GM12865 (cell line): ENCODE data around the gene SUDS3.

Experiments
- DNase-seq: peaks from one replicate; pipeline ENCODE4 v3.0.0; 2010; ENCODE audit warnings: low read depth
- H3K4me3 ChIP-seq: 2 replicates; pipeline ENCODE4 v1.5.1; 2011; ENCODE audit warnings: mild to moderate bottlenecking, low read depth, low read length, control low read depth
- CTCF ChIP-seq: IDR thresholded peaks from 2 replicates; pipeline ENCODE4 v1.5.1; 2011; ENCODE audit warnings: low read length, control low read depth, low read depth, inconsistent platforms; ENCODE audit not compliant: insufficient read depth; ENCODE audit errors: missing control alignments

The SUDS3 gene

DNA sequence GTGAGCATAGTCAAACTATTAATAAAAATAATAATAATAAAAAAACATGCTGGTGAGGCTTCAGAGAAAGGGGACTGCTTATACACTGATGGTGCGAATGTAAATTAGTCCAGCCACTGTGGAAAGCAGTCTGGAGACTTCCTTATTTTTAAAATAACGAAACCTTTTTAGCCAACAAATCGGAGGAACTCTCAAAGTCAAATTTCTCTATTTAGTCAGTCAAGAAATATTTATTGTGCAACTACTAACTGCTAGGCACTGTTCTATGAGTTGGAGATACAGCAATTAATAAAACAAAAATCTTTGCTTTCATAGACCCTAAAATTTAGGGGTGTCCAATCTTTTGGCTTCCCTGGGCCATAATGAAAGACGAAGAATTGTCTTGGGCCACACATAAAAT is 14.5 kb upstream of the SUDS3 start:
- no peak for DNase-seq
- no peak overlapping the region for H3K4me3 ChIP-seq

GRCh38 chr12:118368821-118369220 is 7.5 kb upstream of the SUDS3 start:
- no peak for DNase-seq
- H3K4me3 ChIP-seq, result no peak overlapping the region
- no peak for TF ChIP-seq CTCF

More for the DNA sequence above, 14.5 kb upstream of the SUDS3 start:
- TF ChIP-seq CTCF, result no peak

DNA sequence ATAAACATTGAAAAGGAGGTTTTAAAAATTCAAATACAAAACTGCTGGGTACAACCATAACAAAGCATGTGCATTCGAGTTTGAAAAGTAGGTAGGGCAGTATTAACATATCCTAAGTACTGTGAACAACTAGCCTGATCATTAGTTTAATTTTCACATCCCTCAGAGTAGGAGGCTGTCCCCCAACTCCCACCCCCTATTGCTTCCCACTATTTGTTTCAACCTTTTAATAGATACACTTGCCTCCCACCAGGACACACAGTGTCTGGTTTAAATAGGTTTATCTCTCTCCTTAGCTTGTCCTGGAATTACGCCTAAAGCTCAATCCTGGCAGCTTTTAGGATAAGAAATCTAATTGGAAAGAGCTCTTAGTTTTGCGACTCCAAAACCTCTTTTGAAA is 5.8 kb upstream of the SUDS3 start:
- no peak for DNase-seq
- peak overlapping the region; percentile 94; the same call in 1 of the 2 replicates for H3K4me3 ChIP-seq
- no peak for TF ChIP-seq CTCF

GRCh38 chr12:118371321-118372282 is 4.8 kb upstream of the SUDS3 start:
- H3K4me3 ChIP-seq, result peak overlapping the region; percentile 94
- DNase-seq, result no peak
- TF ChIP-seq CTCF, result no peak

DNA sequence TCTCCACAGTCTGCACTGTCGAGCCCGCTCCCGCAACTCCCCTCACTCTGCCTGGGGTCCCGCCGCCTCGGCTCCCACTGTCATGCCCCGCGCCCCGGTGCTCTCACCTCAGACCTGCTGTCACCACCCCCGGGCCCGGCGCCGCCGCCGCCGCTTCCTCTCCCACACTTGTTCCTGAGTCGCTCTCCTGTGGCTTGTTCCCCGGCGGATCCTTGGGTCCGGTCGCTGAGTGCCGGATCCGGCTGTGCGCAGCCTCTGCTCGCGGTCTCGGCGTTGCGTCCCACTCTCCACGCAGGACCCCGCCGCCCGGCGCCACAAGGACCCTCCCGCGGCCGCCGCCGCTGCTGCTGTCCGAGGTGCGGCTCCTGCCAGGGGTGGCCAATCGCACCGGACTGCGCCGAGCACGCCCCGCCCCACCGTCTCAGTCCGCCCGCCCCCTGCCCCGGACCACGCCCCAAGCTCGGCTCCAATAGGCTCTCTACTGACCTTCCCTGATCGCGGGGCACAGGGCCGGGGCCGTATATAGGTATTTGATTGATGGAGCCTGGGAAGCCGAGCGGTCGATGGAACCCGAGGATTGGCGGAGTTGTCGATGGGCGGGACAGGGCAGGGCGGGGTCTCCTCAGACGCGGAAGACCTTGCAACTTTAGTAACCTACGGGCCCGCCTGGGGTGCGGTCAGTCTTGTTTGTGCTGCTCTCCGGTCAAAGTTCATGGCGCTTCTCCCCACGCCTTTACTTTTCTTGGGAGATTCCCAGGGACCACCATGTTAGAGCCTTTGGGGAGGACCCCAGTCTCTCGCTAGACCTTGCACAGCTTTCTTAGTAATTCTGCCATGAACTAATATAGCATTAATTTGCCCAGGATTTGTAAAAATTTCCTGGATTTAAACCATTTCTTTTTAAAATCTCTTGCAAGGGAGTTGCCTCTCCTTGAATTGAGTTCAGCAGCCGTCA is 3.5 kb upstream of the SUDS3 start, which contains the start of gene TAOK3:
TAOK3 (minus strand) TSS at position 367 of the 955 bp plus-strand sequence. CDS start 117,340 bp downstream, outside the sequence.
- TF ChIP-seq CTCF, result no peak
- DNase-seq, result peak; percentile 99
- H3K4me3 ChIP-seq, result peak within 1 kb of the TSS; percentile 94

GRCh38 chr12:118373616-118374015 is 2.7 kb upstream of the SUDS3 start:
- peak overlapping the region; percentile 92 for H3K4me3 ChIP-seq
- TF ChIP-seq CTCF, result no peak
- DNase-seq, result no peak
